ENCODE results near the gene RGL2. TPM values are rescaled to one million over a fixed set of nuclear protein-coding genes. Genes with fewer than 3 reads are reported as not detected.

Gene RGL2
- total and polyA plus RNA-seq, 2 of the 13 experiments (the other 11 are each of a cell fraction or from before 2014, with no cell fraction given), result 22.9 to 47.4 TPM

GRCh38 chr6:33288921-33289783 lies 9.6 kb downstream of the RGL2 start, which contains the start of the genes PFDN6 and WDR46 (continued):
- TF ChIP-seq AHR (CRISPR knock-in tag; IDR thresholded peaks at IDR 0.05) (peak; percentile 20; the same call in 1 of the 2 replicates), SMARCE1 (IDR thresholded peaks at IDR 0.05; ENCODE audit: borderline replicate concordance) (no peak), DR1 (CRISPR knock-in tag; IDR thresholded peaks at IDR 0.05) (no peak), SRF (IDR thresholded peaks at IDR 0.05; ENCODE audit: low read depth, low read length) (0 out of 2 replicates have a peak, but pooled peaks have one; percentile 48), ZNF713 (CRISPR knock-in tag; IDR thresholded peaks at IDR 0.05) (no peak), GTF2F1 (IDR thresholded peaks at IDR 0.05; ENCODE audit: low read length) (no peak), ETS1 (CRISPR knock-in tag; IDR thresholded peaks at IDR 0.05) (no peak), FOXJ3 (CRISPR knock-in tag; IDR thresholded peaks at IDR 0.05; ENCODE audit: borderline replicate concordance) (peak; percentile 61), MXI1 (IDR thresholded peaks at IDR 0.05; ENCODE audit: borderline replicate concordance, low read depth, low read length) (peak; percentile 98), ZNF333 (CRISPR knock-in tag; IDR thresholded peaks at IDR 0.05; ENCODE audit: borderline replicate concordance) (peak; percentile 26; the same call in 1 of the 2 replicates), CC2D1A (CRISPR knock-in tag; IDR thresholded peaks at IDR 0.05) (no peak), DPF2 (CRISPR knock-in tag; IDR thresholded peaks at IDR 0.05; ENCODE audit: borderline replicate concordance, low read depth) (no peak), SAP130 (CRISPR knock-in tag; IDR thresholded peaks at IDR 0.05; ENCODE audit: low read depth) (peak; percentile 97), EP300 (IDR thresholded peaks at IDR 0.05; ENCODE audit: low read depth in 2 of 2, low read length in 2 of 2) (no peak; a peak in 1 of 4 replicates), EP300 (CRISPR knock-in tag; IDR thresholded peaks at IDR 0.05; ENCODE audit: borderline replicate concordance) (no peak), KLF15 (CRISPR knock-in tag; IDR thresholded peaks at IDR 0.05; ENCODE audit: borderline replicate concordance) (no peak), MTA1 (CRISPR knock-in tag; IDR thresholded peaks at IDR 0.05; ENCODE audit: borderline replicate concordance) (no peak), THAP7 (CRISPR knock-in tag; IDR thresholded peaks at IDR 0.05) (peak; percentile 62; the same call in 1 of the 2 replicates), ZNF766 (CRISPR knock-in tag; IDR thresholded peaks at IDR 0.05; ENCODE audit: borderline replicate concordance) (no peak), U2AF1 (optimal IDR thresholded peaks at IDR 0.05; ENCODE audit: low read depth, low read length) (peak; percentile 4)
- TF ChIP-seq, protein P1, sequence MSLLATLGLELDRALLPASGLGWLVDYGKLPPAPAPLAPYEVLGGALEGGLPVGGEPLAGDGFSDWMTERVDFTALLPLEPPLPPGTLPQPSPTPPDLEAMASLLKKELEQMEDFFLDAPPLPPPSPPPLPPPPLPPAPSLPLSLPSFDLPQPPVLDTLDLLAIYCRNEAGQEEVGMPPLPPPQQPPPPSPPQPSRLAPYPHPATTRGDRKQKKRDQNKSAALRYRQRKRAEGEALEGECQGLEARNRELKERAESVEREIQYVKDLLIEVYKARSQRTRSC (CRISPR knock-in tag; IDR thresholded peaks at IDR 0.05; ENCODE audit: low read depth), result 0 out of 2 replicates have a peak, but pooled peaks have one; percentile 50
- TF ChIP-seq, protein P2, sequence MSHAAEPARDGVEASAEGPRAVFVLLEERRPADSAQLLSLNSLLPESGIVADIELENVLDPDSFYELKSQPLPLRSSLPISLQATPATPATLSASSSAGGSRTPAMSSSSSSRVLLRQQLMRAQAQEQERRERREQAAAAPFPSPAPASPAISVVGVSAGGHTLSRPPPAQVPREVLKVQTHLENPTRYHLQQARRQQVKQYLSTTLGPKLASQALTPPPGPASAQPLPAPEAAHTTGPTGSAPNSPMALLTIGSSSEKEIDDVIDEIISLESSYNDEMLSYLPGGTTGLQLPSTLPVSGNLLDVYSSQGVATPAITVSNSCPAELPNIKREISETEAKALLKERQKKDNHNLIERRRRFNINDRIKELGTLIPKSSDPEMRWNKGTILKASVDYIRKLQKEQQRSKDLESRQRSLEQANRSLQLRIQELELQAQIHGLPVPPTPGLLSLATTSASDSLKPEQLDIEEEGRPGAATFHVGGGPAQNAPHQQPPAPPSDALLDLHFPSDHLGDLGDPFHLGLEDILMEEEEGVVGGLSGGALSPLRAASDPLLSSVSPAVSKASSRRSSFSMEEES (CRISPR knock-in tag; IDR thresholded peaks at IDR 0.05), result no peak
- TF ChIP-seq, protein P3, sequence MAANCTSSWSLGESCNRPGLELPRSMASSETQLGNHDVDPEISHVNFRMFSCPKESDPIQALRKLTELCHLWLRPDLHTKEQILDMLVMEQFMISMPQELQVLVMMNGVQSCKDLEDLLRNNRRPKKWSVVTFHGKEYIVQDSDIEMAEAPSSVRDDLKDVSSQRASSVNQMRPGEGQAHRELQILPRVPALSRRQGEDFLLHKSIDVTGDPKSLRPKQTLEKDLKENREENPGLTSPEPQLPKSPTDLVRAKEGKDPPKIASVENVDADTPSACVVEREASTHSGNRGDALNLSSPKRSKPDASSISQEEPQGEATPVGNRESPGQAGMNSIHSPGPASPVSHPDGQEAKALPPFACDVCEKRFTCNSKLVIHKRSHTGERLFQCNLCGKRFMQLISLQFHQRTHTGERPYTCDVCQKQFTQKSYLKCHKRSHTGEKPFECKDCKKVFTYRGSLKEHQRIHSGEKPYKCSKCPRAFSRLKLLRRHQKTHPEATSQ (CRISPR knock-in tag; IDR thresholded peaks at IDR 0.05; ENCODE audit: borderline replicate concordance), result no peak

Measured in HepG2 (cell line).